Effector memory CD8-positive, alpha-beta T cell (primary cell): ENCODE data around the gene KRTAP9-6.

Experiments
- ATAC-seq: fragments of 150-1000 bp; cut with Tn5 transposase; replicated peaks from 2 replicates; pipeline ENCODE4 v1.10.0; 2021; ENCODE audit warnings: mild to moderate bottlenecking, moderate library complexity
- DNase-seq, 3 experiments: peaks; one replicate each; pipeline ENCODE4 v3.0.0; 2021
- H3K27ac Mint-ChIP-seq, 2 donors: one replicate each; pipeline ENCODE4 v1.8.0; 2022; ENCODE audit warnings: mild to moderate bottlenecking in 2 of 2, mixed read lengths in 2 of 2, moderate library complexity in 2 of 2
- H3K27me3 Mint-ChIP-seq, 2 donors: one replicate each; pipeline ENCODE4 v1.8.0; 2022; ENCODE audit warnings: mixed read lengths in 2 of 2
- H3K36me3 Mint-ChIP-seq: one replicate; pipeline ENCODE4 v1.8.0; 2022; ENCODE audit warnings: mild to moderate bottlenecking, moderate library complexity, mixed read lengths; ENCODE audit not compliant: insufficient read depth
- H3K4me1 Mint-ChIP-seq, 2 donors: one replicate each; pipeline ENCODE4 v1.8.0; 2022; ENCODE audit warnings: low read depth in 2 of 2, mixed read lengths in 2 of 2
- H3K4me3 Mint-ChIP-seq, 2 donors: one replicate each; pipeline ENCODE4 v1.8.0; 2022; ENCODE audit warnings: mild to moderate bottlenecking in 2 of 2, mixed read lengths in 2 of 2, moderate library complexity in 2 of 2
- H3K9me3 Mint-ChIP-seq, 2 donors: one replicate each; pipeline ENCODE4 v1.8.0; 2022; ENCODE audit warnings: mixed read lengths in 2 of 2

KRTAP9-6 gene

GRCh38 chr17:41315204-41315794 lies 50.1 kb downstream of the KRTAP9-6 start, which contains the start of gene KRTAP17-1:
Gene KRTAP17-1, minus strand, starts transcription at chr17:41315710. Its CDS starts 60 bp downstream, at chr17:41315650.
- DNase-seq (no peak), ATAC-seq (no peak)
- no peaks in the 10 kb centered on the region for H3K9me3 Mint-ChIP-seq
- no peaks in the 10 kb centered on the region for H3K36me3 Mint-ChIP-seq
- H3K27ac Mint-ChIP-seq = no peak within 1 kb of the TSS
- no peak within 1 kb of the TSS for H3K4me3 Mint-ChIP-seq
- peaks cover 11 to 12% of the 10 kb centered on the region in 2 donors for H3K27me3 Mint-ChIP-seq
- peaks cover 12 to 16% of the 10 kb centered on the region in 2 donors for H3K4me1 Mint-ChIP-seq
